ELF-1 (cell line): ENCODE measurements around the gene C1QTNF1.
A peak's percentile ranks its signal among the peaks of the same experiment; 100 is the strongest.

Source experiments
- DNase-seq: peaks from one replicate; pipeline ENCODE4 v3.0.0-alpha.2; 2016; ENCODE audit warnings: low read depth, low spot score

Gene C1QTNF1

GRCh38 chr17:79039171-79039570 lies 15.2 kb downstream of the C1QTNF1 start:
- DNase-seq: no peak

- DNase-seq: no peak
These were observed 15.9 kb downstream of the C1QTNF1 start for GRCh38 chr17:79039886-79040285.

GRCh38 chr17:79041041-79041570 lies 17.1 kb downstream of the C1QTNF1 start:
- DNase-seq: no peak

GRCh38 chr17:79041723-79042420 lies 17.9 kb downstream of the C1QTNF1 start:
- DNase-seq: no peak

GRCh38 chr17:79042421-79043190 lies 18.6 kb downstream of the C1QTNF1 start:
- peak; percentile 80 for DNase-seq

GRCh38 chr17:79043191-79043930 lies 19.4 kb downstream of the C1QTNF1 start:
- DNase-seq: no peak

- no peak for DNase-seq
These were observed 20.0 kb downstream of the C1QTNF1 start for GRCh38 chr17:79043931-79044320.

GRCh38 chr17:79044462-79044861 lies 20.5 kb downstream of the C1QTNF1 start:
- no peak for DNase-seq

- no peak for DNase-seq
These were observed 21.2 kb downstream of the C1QTNF1 start for GRCh38 chr17:79045001-79045729.

GRCh38 chr17:79045842-79046196 lies 21.9 kb downstream of the C1QTNF1 start:
- DNase-seq: peak; percentile 92

- DNase-seq: no peak
These were observed 22.4 kb downstream of the C1QTNF1 start for GRCh38 chr17:79046197-79046915.

- no peak for DNase-seq
These were observed 22.9 kb downstream of the C1QTNF1 start for GRCh38 chr17:79046916-79047280.

GRCh38 chr17:79047291-79047920 lies 23.4 kb downstream of the C1QTNF1 start:
- DNase-seq: no peak

- DNase-seq: peak; percentile 33
These were observed 24.2 kb downstream of the C1QTNF1 start for GRCh38 chr17:79047923-79048825.

- no peak for DNase-seq
These were observed 25.1 kb downstream of the C1QTNF1 start for GRCh38 chr17:79048826-79049755.

GRCh38 chr17:79049821-79050220 lies 25.9 kb downstream of the C1QTNF1 start:
- no peak for DNase-seq

GRCh38 chr17:79050551-79050950 lies 26.6 kb downstream of the C1QTNF1 start:
- DNase-seq: no peak

- DNase-seq: no peak
These were observed 27.3 kb downstream of the C1QTNF1 start for GRCh38 chr17:79051306-79051705.
